CD4-positive, alpha-beta T cell treated with Interleukin-1 beta for 1 hour (primary cell): ENCODE results near the gene MTHFSD.

Source experiments
- DNase-seq, 2 donors: peaks; one replicate each; pipeline ENCODE4 v3.0.0-alpha.2; 2020 to 2022

The MTHFSD gene

GRCh38 chr16:86549076-86549892 lies 5.8 kb downstream of the MTHFSD start:
- no peak for DNase-seq

GRCh38 chr16:86547286-86547685 lies 7.7 kb downstream of the MTHFSD start:
- no peak for DNase-seq

- no peak for DNase-seq
These were observed 8.4 kb downstream of the MTHFSD start for GRCh38 chr16:86546638-86547013.

- DNase-seq, result no peak
These were observed 8.9 kb downstream of the MTHFSD start for GRCh38 chr16:86545954-86546637.

GRCh38 chr16:86545481-86545880 lies 9.6 kb downstream of the MTHFSD start:
- no peak for DNase-seq

DNA sequence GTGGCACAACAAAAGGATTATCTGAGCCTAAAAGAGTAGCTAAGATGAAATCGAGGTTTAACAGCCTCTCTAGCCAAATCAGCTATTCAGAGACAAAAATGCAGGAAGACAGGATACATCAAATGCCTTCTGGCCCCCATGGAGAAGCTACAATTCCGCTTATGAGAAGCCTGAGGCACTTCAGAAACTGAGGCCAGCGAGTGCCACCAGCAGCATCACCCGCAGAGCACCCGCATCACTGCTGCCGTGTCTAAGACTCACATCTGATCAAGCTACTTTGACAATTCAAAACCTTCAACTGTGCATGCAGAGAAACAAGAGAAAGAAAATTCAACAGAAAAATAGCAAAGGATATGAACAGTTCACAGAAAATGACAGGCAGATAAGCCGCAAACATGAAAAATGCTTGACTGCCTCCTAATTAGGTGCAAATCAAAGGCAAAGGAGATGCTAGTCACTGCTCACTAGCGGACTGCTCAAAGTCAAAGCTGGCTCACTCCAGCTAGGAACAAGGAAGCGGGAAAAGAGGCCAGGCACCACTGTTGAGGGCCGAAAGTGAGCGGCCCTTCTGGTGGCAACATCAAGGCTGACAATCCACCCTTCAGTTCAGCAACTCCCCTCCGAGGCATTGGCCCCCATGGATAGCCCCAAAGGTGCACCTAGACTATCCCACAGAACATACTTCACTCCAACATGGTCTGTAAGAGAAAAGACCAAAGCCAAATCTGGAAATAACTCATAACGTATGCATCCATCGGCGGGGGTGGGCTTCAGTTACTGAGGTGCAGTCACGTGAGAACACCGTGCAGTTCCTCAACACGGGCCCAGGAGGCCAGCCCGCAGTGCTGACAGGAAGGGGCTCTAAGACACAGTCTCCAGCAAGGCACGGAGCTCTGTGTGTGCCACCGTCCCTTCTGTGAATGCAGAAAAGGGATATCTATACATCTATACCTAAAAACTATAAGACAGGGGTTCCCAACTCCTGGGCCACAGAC lies 12.0 kb downstream of the MTHFSD start:
- no peak for DNase-seq

GRCh38 chr16:86541560-86541959 lies 13.5 kb downstream of the MTHFSD start:
- DNase-seq, result no peak

DNA sequence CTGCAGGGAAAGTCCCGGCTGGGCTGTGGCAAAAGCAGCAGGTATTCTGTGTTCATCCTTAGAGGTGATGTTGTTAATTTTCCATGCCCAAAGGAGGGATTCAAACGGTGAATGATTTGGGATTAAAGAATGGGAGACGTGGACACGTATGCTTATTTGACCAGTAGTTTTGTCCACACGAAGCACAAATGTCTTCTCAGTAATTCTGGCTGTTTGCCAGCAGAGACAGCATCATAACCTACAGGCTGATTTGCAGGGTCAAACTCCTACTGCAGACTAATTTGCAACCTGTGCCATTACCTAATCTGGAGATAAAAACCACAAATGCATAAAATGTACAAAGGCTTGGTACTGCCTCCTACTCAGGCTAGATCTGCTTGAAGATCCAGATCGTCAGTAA lies 14.1 kb downstream of the MTHFSD start:
- no peak for DNase-seq

DNA sequence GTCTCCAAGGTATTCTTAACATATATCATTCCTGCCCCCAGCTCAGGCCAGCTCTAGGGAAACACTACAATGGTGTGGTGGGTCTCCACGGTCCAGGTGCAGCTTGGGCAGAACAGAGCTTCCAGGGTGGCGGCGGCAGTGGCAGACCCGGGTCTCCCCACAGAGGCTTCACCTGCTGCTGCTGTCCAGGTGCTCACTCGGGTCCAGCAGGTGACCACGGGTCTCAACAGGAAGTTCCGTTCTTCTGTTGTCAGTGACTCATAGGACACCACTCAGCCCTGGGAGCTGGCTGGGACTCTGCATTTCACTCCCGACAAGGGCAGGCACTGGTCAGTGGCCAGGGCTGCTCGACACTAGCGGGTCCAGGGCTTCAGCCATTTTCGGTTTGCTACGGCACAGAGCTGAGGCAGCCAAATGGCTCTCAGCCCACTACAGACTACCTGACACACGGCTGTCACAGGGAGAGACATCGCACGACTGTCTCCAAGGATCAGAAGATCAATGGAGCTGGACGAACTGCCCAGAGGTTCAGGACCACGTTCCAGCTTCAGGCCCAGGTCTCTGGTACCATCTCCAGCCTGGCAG lies 16.7 kb downstream of the MTHFSD start:
- DNase-seq, result no peak

DNA sequence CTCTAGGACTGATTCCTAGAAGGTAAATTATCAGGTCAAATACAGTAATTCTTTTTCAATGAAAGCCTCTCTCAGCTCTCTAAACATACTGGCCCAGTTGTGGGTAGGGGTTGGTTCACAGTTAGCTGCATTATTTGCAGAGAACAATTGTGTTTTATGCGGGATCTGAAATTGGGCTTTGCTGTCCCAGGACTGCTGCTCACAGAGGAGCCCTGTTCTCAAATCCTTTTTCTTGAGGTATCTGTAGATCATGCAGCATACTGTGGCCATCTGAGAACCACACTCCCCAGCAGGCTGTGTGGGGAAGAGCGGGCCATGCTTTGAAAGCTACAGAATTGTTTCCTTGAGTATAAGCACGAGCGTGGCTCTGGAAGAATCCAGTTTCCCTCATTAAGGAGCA lies 17.5 kb downstream of the MTHFSD start:
- DNase-seq, result no peak

GRCh38 chr16:86536621-86537020 lies 18.4 kb downstream of the MTHFSD start:
- no peak for DNase-seq

DNA sequence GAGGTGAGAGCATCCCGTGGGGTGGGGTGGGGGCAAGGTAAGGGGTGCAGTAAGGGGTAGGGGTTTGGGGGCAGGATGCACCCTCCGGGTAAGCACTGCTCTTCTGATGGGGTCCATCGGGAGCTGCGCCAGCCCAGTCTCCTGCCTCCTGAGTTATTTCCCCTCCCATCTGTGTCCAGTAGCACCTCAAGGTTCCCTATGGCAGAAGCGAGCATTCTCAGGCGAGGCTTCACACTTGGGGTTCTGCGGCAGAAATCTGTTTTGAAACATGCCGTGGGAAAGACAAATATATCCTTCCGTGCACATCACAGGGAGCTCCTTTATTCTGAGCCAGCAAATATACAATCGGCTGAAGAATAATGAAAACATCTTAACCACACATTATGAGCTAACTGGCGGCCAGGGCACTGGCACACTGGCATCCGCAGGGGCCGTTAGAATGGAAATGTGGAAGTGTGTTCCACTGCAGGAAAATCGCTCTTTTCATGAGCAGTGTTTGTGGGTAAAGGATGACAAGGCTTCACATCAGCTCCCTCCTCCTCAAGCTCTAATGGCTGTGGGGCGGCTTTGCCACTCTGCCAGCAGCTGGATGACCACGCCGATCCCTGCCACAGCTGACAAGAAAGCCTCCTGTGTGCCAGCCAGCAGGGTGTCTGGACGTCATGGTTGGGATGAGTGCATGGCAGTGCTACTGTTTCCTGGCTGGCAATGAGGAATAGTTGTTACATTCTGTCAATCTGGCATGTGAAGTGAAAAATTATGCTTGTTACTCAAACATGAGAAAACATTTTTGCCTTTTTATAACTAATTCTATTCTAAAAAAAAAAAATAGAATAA lies 20.0 kb downstream of the MTHFSD start:
- no peak for DNase-seq

- no peak for DNase-seq
These were observed 21.2 kb downstream of the MTHFSD start for GRCh38 chr16:86533767-86534351.

DNA sequence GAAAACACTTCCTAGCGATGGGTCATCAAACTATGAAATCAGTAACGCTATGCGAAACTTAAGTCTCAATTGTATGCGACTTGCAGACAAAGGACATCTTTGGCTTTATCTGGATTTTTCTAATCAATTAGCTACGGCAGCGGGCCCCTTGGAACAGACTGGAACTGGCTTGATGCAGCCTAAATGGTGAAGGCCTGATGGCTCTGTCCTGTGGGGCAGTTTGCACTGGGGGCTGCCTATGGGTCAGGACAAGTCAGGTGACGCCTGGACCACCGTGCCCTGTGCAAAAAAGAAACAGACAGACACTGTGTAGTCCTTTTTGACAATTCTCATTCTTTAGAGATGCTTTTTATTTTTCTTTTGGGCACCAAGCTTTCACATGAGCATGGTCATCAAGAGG lies 22.0 kb downstream of the MTHFSD start:
- DNase-seq, result no peak

DNA sequence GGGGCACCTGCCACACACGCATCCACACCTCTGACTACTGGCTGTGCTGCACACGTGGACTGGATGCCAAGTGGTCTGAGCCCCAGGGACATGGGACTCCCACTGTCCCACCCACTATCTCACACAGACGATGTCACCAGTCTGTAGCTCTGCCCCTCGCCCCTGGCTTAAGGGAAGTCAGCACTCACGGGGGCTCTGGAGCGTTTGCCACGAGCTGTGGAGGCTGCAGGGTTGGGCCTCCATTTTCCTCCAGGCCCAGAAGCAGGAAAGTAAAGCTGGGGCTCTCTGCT lies 22.6 kb downstream of the MTHFSD start:
- DNase-seq, result no peak

- DNase-seq, result no peak
These were observed 23.2 kb downstream of the MTHFSD start for GRCh38 chr16:86531641-86532525.

- DNase-seq, result no peak
These were observed 23.9 kb downstream of the MTHFSD start for GRCh38 chr16:86531191-86531545.

DNA sequence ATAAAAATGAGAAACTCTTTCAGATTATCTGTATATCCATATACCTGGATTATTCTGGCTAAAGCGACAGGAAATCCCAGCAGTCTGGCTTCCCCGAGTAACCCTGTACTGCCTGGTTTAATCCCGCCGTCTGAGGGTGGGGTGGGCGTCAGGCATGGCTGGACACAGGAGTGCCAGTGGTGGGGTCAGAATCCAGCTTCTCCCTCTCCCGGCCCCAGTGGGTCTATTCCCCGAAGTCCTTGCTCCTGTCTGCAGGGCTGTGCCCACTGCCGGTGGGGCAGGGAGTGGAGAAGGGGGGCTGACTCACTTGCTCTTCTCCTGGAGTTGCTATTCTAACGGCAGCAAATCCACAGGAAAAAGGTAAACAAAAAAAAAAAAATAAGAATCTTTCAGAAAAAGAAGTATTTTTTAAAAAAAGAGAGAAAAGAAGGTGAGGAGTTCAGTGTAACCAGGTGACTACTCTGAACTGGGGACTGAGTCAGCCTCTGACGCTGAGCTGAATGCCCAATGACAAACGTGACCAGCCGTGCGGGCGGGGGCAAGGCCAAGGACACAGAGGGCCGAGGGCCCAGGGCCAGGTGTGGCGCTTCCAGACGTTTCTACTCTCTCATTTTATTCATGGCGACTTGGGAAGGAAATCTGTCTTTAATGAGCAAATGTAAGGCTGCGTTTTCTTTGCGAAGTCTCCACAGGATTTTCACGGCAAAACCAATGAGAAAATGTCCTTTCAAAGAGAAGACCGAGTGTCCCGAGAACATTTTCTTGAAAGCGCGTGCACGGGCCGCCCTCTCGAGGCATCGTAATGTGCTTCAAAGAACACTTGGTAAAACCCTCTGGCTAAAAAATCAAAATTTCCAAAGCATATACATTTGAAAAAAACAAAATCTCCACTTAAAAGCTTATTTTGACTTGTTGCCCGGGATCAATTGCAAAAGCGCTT lies 24.5 kb downstream of the MTHFSD start:
- DNase-seq, result no peak

GRCh38 chr16:86529160-86529559 lies 25.9 kb downstream of the MTHFSD start:
- no peak for DNase-seq
